H1 (cell line): Measurements from ENCODE around the gene MST1R. TPM values are rescaled to one million over a fixed set of nuclear protein-coding genes. Genes with fewer than 3 reads are reported as not detected.

Experiments
- BRCA1 ChIP-seq: IDR thresholded peaks from 2 replicates; pipeline ENCODE4 v1.6.1; 2012; ENCODE audit warnings: low read depth, low read length, improper control_type of control experiment
- FOSL1 ChIP-seq: IDR thresholded peaks from 2 replicates; pipeline ENCODE4 v1.6.1; 2011; ENCODE audit warnings: mild to moderate bottlenecking, low read depth, low read length, moderate library complexity; ENCODE audit not compliant: insufficient read depth
- KDM1A ChIP-seq: fragments of 200-600, 300-600 bp; sonication (generic); IDR thresholded peaks from 2 replicates; pipeline ENCODE4 v1.7.1; 2016; ENCODE audit warnings: mild to moderate bottlenecking, low read length, borderline replicate concordance
- POLR2AphosphoS5 ChIP-seq: IDR thresholded peaks from 2 replicates; pipeline ENCODE4 v1.6.1; 2011; ENCODE audit warnings: low read depth, low read length
- RNF2 ChIP-seq: fragments of 200-900, 300-1000 bp; sonication (generic); IDR thresholded peaks from 2 replicates; pipeline ENCODE4 v1.7.1; 2016; ENCODE audit warnings: borderline replicate concordance, low read depth, mild to moderate bottlenecking, antibody characterized with exemption, low read length; ENCODE audit not compliant: poor library complexity, severe bottlenecking; ENCODE audit errors: missing control alignments
- SRF ChIP-seq: IDR thresholded peaks from 2 replicates; pipeline ENCODE4 v1.6.1; 2011; ENCODE audit warnings: mild to moderate bottlenecking, low read depth, low read length, moderate library complexity
- polyA plus RNA-seq, 7 experiments: library from polyadenylated mRNA; depleted of rRNA in 3 of 7; stranded (reverse) in 5 of 7; unstranded in 2 of 7; fragments of >200 nt in 5 of 7; fragments of 200-250 nt in 2 of 7; gene quantifications; 1 replicate in 5 of 7; 2 replicates in 1 of 7; 4 replicates in 1 of 7; pipeline versions ENCODE4 v1.2.1 to v1.2.3, GENCODE V29; 2011 to 2013; ENCODE audit warnings: missing spikeins in 2 of 7, mixed read lengths in 2 of 7
- total RNA-seq: library from RNA; stranded (reverse); fragmentation: NEBNext Ultra II Directional; extraction: Animal tissue kit (Norgen Biotek cat#: 25700); gene quantifications from 2 replicates; pipeline ENCODE4 v1.2.1, GENCODE V29; 2021
- TF ChIP-seq, protein P1 (sequence below): fragments of 300-600 bp; sonication (generic); IDR thresholded peaks from 2 replicates; pipeline ENCODE4 v1.7.1; 2012; ENCODE audit warnings: low read length, moderate library complexity, mild to moderate bottlenecking, inconsistent platforms; ENCODE audit not compliant: insufficient replicate concordance
- TF ChIP-seq, protein P2 (sequence below): IDR thresholded peaks from 2 replicates; pipeline ENCODE4 v1.6.1; 2012; ENCODE audit warnings: inconsistent platforms
- TF ChIP-seq, protein P3 (sequence below): IDR thresholded peaks from 2 replicates; pipeline ENCODE4 v1.6.1; 2012; ENCODE audit warnings: inconsistent platforms

Gene MST1R
- total and polyA plus RNA-seq, 2 of the 8 experiments (the other 6 are each of a cell fraction or from before 2014, with no cell fraction given) = 4.8 to 7.6 TPM

DNA sequence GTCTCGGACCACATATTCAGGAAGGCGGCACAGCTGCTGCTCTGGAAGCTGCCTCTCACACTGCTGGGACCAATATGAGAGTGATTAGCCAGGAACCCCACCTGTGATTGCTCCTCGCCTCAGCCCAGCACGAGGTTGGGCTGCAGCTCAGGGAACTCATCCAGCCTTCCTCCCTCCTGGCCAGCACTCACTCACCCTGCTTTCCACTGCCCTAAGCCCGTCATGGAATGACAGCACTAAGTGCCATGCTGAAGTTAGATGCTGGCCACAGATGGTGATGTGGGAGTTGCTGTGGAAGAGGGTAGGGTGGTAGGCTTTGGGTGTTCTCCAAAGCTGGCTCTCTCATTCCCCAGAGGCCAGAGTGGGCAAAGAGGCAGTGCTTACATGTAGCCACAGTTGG, 7.3 kb downstream of the MST1R start (continued):
- TF ChIP-seq FOSL1 (no peak), KDM1A (no peak), POLR2AphosphoS5 (no peak), BRCA1 (no peak), RNF2 (no peak), SRF (no peak)
- TF ChIP-seq, protein P1, sequence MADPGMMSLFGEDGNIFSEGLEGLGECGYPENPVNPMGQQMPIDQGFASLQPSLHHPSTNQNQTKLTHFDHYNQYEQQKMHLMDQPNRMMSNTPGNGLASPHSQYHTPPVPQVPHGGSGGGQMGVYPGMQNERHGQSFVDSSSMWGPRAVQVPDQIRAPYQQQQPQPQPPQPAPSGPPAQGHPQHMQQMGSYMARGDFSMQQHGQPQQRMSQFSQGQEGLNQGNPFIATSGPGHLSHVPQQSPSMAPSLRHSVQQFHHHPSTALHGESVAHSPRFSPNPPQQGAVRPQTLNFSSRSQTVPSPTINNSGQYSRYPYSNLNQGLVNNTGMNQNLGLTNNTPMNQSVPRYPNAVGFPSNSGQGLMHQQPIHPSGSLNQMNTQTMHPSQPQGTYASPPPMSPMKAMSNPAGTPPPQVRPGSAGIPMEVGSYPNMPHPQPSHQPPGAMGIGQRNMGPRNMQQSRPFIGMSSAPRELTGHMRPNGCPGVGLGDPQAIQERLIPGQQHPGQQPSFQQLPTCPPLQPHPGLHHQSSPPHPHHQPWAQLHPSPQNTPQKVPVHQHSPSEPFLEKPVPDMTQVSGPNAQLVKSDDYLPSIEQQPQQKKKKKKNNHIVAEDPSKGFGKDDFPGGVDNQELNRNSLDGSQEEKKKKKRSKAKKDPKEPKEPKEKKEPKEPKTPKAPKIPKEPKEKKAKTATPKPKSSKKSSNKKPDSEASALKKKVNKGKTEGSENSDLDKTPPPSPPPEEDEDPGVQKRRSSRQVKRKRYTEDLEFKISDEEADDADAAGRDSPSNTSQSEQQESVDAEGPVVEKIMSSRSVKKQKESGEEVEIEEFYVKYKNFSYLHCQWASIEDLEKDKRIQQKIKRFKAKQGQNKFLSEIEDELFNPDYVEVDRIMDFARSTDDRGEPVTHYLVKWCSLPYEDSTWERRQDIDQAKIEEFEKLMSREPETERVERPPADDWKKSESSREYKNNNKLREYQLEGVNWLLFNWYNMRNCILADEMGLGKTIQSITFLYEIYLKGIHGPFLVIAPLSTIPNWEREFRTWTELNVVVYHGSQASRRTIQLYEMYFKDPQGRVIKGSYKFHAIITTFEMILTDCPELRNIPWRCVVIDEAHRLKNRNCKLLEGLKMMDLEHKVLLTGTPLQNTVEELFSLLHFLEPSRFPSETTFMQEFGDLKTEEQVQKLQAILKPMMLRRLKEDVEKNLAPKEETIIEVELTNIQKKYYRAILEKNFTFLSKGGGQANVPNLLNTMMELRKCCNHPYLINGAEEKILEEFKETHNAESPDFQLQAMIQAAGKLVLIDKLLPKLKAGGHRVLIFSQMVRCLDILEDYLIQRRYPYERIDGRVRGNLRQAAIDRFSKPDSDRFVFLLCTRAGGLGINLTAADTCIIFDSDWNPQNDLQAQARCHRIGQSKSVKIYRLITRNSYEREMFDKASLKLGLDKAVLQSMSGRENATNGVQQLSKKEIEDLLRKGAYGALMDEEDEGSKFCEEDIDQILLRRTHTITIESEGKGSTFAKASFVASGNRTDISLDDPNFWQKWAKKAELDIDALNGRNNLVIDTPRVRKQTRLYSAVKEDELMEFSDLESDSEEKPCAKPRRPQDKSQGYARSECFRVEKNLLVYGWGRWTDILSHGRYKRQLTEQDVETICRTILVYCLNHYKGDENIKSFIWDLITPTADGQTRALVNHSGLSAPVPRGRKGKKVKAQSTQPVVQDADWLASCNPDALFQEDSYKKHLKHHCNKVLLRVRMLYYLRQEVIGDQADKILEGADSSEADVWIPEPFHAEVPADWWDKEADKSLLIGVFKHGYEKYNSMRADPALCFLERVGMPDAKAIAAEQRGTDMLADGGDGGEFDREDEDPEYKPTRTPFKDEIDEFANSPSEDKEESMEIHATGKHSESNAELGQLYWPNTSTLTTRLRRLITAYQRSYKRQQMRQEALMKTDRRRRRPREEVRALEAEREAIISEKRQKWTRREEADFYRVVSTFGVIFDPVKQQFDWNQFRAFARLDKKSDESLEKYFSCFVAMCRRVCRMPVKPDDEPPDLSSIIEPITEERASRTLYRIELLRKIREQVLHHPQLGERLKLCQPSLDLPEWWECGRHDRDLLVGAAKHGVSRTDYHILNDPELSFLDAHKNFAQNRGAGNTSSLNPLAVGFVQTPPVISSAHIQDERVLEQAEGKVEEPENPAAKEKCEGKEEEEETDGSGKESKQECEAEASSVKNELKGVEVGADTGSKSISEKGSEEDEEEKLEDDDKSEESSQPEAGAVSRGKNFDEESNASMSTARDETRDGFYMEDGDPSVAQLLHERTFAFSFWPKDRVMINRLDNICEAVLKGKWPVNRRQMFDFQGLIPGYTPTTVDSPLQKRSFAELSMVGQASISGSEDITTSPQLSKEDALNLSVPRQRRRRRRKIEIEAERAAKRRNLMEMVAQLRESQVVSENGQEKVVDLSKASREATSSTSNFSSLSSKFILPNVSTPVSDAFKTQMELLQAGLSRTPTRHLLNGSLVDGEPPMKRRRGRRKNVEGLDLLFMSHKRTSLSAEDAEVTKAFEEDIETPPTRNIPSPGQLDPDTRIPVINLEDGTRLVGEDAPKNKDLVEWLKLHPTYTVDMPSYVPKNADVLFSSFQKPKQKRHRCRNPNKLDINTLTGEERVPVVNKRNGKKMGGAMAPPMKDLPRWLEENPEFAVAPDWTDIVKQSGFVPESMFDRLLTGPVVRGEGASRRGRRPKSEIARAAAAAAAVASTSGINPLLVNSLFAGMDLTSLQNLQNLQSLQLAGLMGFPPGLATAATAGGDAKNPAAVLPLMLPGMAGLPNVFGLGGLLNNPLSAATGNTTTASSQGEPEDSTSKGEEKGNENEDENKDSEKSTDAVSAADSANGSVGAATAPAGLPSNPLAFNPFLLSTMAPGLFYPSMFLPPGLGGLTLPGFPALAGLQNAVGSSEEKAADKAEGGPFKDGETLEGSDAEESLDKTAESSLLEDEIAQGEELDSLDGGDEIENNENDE = no peak
- TF ChIP-seq, protein P2, sequence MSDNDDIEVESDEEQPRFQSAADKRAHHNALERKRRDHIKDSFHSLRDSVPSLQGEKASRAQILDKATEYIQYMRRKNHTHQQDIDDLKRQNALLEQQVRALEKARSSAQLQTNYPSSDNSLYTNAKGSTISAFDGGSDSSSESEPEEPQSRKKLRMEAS = no peak
- TF ChIP-seq, protein P3, sequence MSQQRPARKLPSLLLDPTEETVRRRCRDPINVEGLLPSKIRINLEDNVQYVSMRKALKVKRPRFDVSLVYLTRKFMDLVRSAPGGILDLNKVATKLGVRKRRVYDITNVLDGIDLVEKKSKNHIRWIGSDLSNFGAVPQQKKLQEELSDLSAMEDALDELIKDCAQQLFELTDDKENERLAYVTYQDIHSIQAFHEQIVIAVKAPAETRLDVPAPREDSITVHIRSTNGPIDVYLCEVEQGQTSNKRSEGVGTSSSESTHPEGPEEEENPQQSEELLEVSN = no peak
